Measurements from ENCODE around the gene THEM5.

DNA sequence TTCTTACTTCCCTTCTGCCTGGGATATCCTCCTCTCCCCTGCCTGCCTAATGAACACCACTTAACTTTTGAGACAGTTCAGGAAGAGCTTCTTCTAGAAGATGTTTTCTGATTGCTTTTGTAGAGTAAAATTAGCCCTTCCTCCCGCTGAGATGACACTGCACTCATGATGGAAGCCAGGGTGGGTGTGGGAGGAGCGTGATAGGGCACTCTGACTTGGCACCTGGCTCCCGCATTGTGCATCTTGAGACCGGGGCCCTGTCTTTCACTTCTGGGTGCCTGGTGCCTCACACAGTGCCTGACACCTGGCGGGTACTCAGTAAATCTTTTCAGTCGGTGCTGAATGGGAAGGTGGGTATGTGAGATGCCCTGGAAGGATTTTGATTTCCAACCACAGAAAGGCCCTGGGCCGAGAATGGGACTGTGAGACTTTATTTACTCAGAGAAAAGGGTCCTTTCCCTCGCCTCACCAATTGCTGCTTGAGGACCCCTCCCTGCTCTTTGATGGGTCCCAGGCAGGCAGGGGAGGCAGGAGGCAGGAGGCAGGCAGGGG is 6.8 kb downstream of the THEM5 start:
- TF ChIP-seq ZNF8 (CRISPR knock-in tag; IDR thresholded peaks at IDR 0.05) (no peak), SNAI2 (CRISPR knock-in tag; IDR thresholded peaks at IDR 0.05) (no peak)
- TF ChIP-seq, protein P1, sequence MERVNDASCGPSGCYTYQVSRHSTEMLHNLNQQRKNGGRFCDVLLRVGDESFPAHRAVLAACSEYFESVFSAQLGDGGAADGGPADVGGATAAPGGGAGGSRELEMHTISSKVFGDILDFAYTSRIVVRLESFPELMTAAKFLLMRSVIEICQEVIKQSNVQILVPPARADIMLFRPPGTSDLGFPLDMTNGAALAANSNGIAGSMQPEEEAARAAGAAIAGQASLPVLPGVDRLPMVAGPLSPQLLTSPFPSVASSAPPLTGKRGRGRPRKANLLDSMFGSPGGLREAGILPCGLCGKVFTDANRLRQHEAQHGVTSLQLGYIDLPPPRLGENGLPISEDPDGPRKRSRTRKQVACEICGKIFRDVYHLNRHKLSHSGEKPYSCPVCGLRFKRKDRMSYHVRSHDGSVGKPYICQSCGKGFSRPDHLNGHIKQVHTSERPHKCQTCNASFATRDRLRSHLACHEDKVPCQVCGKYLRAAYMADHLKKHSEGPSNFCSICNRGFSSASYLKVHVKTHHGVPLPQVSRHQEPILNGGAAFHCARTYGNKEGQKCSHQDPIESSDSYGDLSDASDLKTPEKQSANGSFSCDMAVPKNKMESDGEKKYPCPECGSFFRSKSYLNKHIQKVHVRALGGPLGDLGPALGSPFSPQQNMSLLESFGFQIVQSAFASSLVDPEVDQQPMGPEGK (CRISPR knock-in tag; IDR thresholded peaks at IDR 0.05; ENCODE audit: borderline replicate concordance) = no peak
